NCI-H2196 (cell line): ENCODE results near the gene CACNA2D2.

ENCODE experiments used
- DNase-seq: peaks from one replicate; lab custom pipeline; 2025; ENCODE audit not compliant: unreplicated experiment; lab: John Stamatoyannopoulos, UW

The CACNA2D2 gene

DNA sequence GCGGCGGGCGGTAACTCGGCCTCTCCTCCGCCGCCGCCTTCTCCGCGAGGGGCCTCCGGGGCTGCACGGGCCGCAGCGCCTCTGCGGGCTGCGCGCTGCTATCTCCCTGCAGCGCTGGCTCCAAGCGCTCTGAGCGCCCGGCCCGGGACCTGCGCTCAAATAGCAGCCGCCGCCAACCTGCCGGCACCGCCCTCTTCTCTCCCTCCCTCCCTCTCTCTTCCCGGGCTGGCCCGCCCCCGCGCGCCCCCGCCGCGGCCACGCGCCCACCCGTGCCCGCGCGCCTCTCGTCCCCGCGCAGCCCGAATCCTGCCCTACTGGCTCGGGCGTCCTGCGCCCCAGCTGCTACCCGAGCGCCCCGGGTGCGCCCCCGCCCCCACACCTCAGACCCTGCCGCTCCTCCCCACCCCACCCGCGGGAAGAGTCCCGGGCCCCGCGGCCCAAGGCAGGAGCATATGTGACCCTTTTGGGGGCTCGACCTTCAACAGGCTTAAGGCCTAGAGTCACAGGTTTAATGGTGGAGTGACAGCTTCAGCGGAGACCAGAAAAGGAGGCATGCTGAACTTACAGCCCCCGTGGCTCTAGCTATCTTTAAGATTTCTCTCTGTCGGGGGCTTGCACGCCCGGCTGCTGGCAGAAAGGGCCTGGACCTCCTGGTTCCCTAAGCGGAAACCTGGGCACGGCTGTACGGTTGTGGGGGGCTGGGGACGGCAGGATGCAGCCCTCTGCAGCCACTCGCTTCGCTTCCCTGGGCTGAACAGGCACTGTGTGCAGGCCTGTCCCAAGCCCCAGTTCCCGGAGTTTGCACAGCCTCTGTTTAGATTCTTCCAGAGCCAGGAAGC is at the start of gene CACNA2D2:
Gene CACNA2D2, minus strand, starts transcription at position 131 of the 839 bp plus-strand sequence. CDS start 211 bp downstream, outside the sequence.
- peak; percentile 60 for DNase-seq

DNA sequence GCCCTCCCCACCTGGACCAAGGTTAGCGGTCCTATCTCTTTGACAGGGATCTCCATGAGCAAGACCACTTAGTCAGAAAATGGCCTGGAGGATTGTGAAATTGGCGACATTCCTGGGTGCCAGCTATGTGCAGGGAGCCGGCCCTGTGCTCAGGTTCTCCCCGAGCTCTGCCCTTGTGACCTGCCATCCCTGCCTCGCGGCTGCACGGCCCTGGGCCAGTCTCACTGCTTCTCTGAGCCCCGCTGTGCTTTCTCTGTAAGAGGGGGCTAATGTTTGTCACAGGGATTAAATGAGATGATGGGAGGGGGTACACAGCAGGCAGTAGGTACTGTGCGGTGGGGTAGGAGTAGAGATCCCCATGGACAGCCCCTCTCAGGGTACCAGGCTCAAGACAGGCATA is 49.2 kb upstream of the CACNA2D2 start:
- DNase-seq: no peak

DNA sequence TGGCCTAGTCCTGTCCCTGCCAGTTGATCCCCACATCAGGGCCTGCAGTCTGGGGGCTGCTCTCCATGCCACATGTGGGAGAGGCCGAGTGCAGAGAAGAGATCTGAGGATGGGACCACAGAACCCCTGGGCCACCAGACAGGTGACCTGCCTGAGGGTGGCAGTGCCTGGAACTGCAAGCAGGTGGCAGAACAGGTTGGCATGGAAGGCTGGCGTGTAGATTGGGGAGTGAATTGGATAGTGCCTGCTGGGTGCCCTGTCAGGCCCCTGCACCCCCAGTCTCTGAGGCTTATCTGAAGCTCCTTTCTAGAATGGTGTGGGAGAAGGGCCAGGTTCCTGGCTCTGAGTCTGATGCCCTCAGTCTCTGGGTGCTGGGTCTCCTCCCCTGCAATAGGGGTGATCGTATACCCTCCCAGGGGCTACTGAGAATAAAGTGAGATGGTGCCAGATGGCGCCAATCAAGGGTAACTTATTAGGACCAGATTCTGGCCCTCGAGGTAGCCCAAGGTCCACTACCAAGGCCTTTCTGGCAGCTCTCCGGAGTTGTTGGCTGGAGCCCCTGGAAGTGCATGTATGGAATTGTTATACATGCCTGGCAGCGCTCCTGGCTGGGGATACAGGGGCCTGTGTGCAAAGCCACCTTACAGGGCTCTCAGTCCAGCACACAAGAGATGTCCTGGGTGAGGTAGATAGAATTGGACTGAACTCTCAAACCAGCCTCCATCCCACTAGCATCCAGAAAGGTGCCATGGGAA is 48.4 kb upstream of the CACNA2D2 start:
- no peak for DNase-seq

DNA sequence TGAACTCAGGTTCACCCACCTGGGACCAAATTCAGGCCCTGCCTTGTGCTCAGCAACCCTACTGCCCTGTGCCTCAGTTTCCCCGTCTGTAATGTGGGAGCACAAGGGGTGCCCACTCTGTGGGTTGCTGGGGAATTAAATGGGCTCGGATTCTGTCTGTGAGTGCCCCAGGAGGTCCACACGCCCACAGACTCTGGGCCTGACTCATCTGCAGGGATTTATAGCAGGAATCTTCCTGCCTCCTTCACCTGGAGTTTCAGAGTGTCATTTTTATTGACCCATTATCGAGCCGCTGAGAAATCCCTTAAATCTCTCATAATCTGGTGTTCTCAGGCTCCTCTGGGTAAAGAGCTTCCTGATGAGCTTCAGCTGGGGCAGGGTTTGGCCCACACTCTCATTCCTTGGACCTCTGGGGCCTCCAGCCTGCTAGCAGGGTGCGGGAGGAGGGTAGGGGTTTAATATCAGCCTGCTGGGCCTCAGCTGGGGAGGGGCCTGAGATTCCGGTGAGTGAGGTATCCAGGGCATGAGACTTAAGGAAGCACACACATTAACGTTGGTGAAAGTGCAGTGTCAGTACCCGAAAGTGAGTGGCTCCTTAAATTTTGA is 47.7 kb upstream of the CACNA2D2 start:
- DNase-seq: no peak

DNA sequence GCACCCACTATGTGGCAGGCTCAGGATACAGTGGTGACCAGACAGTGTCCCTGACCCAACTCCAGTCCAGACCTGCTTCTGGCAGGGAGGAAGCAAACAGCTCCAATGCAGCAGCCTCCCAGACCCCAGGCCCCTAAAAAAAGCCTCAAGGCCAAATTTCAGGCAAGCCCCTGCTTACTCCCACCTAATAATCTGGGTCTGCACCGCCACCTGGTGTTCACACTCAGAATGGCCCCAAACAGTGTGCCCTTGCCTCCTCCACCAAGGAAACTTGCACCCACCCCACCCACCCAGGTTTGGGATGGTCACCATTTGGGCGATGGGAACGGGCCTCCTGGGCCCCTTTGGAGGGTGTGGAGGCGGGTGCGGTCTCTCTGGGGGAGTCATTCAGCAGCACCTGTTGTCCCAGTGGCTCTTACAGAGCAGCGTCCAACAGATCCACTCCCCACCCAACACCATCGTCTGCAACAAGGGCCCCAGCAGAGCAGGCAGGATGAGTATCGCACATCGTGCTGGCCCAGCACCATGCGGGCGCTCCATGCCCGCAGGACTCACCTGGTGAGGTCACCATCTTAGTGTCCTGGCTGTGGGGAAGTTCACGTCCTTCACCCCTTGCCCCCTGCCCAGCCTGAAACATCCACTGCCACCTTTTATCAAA is 46.8 kb upstream of the CACNA2D2 start:
- DNase-seq: peak; percentile 20

DNA sequence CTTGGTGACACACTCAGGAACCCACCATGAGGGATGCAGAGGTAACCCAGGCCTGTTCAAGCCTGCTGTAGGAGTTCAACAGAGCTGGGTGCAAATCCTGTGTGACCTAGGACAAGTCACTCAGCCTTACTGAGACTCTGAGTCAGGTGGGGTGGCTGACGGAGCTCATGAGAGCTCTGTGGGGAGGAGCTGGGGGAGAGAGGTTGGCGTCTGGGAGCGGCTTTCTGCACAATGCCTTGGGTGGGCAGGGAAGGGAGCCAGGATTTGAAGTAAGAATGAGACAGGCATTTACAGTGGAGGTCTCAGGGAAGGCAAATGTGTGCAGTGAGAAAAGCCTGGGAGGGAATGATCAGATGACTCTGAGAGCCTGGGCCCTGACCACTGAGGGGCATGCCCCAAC is 45.8 kb upstream of the CACNA2D2 start:
- no peak for DNase-seq

DNA sequence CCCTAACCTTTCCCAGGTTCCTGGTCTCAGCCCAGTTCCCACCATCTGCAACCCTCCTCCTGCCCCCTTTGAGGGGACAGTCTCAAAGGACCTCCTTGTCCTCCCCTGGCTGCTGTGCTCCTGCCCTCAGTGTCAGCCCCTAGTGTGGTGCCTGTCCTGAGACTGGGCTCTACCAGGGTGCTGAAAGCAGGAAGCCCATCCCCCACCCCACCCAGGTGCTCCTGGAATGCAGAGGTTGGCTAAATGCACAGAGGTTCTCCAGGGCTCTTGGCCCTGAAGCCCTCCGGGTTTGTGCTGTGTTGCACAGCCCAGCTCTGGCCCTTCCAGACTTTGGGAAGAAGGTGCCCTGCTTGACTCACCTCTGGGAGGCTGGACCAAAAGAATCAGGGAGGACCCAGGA is 42.3 kb upstream of the CACNA2D2 start:
- no peak for DNase-seq

DNA sequence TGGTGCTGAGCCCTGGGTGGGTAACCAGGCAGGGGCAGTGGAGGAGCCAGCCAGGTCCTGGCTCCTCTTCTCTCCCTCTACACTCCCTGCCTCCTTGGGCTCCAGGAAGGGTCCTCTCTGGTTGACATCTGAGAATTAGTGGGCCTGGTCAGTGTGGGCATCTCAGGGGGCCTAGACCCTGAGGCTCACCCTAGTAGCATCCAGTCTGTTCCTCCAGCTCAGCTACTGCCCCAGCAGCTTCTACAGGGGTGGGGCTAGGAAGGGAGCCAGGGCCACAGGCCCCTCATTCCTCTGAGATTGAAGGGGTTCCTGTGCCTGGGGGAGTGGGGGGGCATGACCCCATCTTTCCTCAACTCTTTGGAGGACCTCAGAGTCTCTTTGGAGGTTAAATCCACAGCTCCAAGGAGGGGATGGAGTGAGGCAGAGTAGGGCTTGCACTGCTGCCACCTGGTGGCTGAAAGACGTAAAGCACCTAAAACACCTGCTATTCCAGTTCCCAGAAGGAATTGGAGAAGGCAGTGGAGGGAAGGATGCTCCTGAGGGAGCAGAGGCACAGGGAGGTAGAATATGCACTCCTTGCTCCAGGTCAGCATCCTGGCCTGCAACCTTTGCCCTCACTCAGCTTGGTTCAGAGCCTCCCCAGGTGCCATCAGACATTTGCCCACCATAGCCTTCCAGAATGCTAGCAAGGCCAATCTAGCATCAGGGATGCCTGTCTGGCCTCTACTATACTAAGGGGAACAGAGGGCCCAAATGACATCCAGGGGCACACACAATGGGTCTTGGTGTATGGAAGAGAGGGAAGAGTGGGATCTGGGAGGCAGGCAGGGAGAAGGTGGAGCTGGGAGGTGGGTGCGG is 39.0 kb upstream of the CACNA2D2 start:
- DNase-seq: peak; percentile 54

DNA sequence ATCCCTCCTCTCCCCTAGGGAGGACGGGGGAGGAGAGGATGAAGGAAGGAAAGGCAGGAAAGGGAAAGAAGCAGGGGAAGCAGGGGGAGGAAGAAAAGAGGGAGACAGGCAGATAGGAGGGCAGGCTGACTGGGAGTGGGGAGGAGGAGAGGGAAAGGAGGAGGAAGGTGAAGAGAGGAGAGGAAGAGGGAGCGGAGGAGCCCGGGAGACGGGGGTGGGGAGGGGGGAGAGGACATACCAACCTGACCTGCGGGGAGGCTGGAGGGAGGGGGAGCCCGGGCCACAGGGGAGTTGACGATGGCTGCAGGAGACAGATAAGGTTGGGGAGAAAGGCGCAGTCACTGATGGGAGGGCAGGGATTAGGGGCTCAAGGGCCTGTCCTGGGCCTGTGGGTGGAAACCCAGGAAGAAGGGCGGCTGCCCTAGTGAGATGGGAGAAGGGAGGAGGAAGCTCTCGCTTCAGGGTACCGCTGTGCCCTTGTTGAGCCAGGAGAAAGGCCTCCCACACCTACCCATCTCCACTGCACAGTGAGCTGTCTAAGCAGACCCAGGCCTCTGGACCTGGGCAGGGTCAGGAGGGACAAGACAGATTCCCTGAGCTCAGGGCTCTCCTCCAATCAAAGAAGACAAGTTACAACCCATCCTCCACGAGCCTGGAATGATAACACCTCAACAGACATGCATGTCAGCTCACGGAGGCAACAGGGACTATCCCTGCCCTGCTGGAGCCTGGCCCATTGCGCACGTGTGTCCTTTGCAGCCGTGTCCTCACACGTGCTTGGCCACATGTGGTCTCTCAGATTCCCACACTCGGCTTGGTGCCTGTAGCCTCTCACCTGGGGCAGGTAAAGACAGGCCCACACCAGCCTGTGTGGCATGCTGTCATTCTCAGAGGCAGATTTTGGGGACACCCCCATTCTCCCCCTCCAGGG is 36.2 kb upstream of the CACNA2D2 start:
- DNase-seq: no peak

DNA sequence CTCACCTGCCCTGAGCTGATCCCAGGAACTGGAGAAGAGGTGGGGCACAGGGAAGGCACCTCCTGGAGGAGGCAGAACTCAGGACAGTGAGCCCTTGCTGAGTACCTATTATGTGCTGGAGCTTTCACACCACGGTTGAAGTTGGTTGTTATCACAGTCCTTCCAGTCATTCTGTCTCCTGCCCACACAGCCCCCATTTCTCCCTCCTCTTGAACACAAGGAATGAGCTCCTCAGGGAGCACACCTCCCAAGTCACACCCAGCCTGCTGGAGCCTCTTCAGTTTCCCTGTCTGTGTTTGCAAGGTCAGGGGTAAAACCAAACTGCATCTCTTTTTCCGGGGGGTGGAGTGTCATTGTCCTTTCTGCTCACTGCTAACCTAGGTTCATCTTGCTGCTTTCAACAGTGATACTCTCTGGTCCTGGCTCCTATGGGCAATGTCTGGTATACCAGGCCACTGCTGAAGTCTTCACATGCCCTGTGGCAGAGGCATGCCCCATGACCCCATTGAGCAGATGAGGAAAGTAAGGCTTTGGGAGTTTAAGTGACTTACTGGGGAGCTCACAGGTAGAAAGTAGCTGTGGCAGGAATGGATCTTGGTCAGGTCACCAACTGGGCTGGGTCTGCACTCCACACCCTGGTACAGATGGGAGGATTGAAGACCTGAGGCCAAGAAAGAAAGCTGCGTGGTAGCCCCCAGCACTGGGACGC is 34.1 kb upstream of the CACNA2D2 start:
- no peak for DNase-seq

DNA sequence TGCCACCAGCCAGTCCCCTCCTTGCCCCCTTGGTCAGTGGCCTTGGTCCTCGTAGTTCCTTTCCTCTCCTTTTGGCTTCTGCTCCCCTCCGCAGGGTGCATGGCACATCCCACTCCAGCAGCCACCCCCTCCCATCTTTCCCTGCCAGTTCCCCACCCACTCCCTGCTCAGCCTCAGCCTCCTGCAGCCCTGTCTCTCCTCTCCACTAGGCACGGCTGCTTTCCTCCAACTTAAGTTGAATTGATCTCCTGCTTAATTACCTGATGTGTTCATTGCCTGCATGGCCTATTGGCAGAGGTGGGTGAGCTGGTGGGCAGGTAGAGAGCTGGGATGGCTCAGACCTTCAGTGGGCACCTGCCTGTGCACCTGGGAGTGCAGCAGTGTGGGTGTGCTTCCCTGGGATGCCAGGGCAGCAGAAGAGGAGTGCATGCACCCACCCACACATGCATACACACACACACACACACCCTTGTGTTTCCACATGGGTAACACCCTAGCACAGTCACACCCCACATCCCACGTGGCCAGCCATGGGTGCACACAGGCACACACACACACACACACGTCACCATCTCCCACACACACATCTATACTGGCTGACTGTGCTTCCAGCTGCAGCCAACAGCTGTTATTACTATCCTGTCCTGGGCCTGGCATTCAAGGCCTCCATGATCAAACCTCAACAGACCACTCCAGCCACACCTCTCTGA is 33.2 kb upstream of the CACNA2D2 start:
- no peak for DNase-seq

DNA sequence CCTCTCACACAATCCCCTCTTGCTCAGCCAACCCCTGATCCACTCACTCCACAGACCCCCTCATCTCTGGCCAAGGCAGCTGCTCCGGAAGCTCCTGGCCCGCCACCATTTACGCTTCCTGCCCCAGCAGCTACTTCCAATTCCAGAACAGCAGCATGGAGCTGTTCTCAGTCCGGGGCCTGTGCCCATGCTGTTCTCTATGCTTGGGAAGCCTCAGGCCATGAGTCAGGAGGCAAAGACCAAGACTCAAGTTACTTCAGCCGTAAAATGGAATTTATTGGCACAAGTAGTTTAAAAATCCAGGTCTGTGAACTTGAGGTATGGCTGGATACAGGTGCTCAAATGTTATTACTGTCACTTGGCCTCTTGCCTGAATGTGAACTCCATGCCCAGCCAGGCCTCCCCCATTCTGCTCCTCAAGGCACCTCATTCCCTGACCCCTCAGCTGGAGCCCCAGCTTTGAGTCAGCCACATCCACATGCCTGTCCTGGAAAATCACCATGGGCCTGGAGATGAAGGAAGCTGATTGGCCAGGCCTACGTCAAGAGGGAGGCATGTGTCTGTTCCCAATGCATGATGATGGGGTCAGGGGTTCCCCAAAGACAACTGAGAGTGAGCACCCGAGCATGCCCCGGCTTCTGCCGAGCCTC is 31.4 kb upstream of the CACNA2D2 start:
- no peak for DNase-seq

DNA sequence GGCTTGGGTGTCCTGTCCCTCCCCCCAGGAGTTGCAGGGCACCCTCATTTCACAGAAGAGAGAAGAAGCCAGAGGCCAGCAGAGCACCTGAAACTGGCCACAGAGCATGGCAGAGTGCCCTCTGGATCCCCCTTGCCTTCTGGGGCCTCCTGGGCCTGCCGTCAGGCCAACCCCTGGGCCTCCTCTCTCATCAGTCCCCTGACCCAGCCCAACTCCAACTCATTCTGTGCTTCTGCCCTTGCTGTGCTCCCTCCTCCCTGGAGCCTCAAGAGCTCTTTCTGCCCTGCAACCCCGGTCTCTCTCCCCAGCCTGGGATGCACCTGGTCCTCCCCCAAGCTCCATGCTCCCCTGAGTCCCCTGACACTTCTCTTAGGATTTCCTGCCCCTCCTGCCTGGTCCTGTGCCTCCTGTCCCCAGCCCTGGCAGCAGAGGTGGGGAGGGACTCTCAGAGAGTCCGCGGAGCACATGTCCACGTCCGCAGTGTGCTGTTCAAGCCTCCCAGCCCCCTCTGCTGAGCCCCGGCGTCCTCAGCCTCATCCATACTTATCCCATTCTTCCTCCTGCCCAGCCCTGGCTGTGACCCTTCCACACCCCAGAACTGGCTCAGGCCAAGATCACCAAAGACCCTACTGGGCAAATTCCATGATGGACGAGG is 30.5 kb upstream of the CACNA2D2 start:
- DNase-seq: no peak

DNA sequence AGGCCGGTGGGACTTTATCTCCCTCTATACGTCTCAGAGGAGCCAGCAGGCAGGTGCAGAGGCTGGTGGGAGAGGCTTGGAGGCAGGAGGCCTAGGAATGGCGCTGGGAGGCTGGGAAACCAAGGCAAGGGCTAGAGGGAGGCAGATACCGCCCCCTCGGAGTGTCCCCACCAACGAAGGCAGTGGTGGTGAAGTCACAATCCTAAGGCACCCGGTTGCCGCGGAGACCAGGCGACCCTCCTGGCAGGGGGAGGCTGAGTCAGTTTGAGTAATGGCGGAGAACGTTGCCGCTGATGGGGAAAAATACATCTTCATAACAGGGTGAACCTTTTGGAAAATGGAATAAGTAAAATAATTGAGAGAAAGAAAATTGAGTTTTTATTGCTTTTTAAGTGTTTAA is 29.9 kb upstream of the CACNA2D2 start:
- DNase-seq: no peak

DNA sequence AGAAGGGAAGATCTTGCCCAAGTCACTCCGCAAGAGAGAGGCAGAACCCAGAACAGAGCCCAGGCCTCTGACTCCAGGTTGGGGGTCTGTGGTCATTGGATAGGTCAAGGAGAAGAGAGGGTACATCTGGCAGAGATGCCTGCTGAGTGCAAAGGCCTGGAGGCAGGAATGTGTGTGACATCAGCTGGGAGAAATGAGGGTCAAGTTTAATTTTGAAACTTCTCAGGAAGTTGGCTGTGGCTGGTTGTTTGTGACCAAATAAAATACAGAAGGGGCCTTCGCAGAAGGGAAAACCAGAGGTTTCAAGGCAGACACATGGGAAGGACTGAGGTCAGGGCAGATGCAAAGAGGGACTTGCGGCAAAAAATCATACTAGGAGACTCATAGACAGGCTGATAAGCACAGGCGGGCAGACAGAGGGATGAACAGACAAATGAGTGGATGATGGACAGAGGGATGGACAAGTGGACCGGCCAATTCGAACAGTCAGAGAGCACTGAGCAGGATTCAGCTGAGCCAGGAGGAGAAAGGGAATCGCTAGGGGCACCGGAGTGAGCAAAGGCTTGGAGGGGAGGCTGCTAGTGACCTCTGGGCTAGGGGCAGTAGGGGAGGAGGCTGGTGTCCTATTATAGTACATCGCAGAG is 28.8 kb upstream of the CACNA2D2 start:
- no peak for DNase-seq

DNA sequence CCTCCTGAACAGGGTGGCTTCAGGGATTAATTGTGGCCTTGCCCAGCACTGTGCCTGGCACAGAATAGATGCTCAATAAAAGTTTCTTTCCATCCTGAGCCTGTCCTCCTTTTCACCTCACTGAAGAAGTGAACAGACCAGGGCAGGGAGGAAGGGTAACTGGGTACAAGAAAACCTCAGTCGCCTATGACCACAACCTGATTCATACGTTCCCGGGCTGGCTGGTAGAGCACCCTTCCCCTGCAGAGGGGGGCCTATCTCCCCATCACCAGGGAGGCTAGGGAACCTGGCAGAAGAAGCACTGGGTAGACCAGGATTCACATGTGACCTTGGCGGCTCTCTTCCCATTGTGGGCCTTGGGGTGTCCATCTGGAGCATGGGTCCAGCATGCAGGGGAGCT is 27.8 kb upstream of the CACNA2D2 start:
- no peak for DNase-seq
